Measurements from ENCODE around the gene TMEM132C. TPM values are rescaled to one million over a fixed set of nuclear protein-coding genes. Genes with fewer than 3 reads are reported as not detected.

The TMEM132C gene
- total and polyA plus RNA-seq, 2 experiments from 2014 or later: not detected

DNA sequence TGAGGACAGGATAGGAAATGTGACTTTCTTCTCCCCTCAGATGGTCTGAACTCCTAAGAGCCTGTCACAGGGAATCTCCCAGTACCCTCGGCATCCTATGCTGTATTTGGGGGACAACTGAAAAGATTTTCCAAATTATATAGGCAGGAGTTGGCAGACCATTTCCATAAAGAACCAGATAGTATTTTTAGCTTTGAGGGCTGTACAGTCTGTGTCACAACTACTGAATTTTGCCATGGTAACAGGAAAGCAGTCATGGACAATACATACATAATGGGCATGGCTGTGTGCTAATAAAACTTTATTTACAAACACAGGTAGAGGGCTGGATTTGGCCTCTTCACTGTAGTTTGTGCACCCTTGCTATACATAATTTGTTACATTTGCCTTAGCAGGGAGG lies 30.4 kb upstream of the TMEM132C start:
- Histone ChIP-seq H3F3A (replicated peaks; ENCODE audit: low read depth) (no peaks in the 10 kb centered on the region), H3K27me3 (ENCODE audit: insufficient read depth) (no peaks in the 10 kb centered on the region), H3K27ac (ENCODE audit: low read depth) (no peak overlapping the region), H3K79me2 (replicated peaks; ENCODE audit: insufficient read depth) (no peaks in the 10 kb centered on the region), H3K4me1 (ENCODE audit: insufficient read depth) (no peaks in the 10 kb centered on the region), H2AFZ (no peak overlapping the region), H3K36me3 (ENCODE audit: insufficient read depth) (no peaks in the 10 kb centered on the region), H3K9me2 (ENCODE audit: insufficient read depth) (no peaks in the 10 kb centered on the region), H4K20me1 (replicated peaks; ENCODE audit: insufficient read depth) (no peaks in the 10 kb centered on the region), H3K4me2 (no peak overlapping the region), H3K4me3 (no peak overlapping the region)
- no peak for ATAC-seq
- Mint-ChIP-seq H3K9me3 (peaks cover 96% of the 10 kb centered on the region), H3K27ac (no peak overlapping the region), H3K36me3 (ENCODE audit: low read depth) (peaks cover 46% of the 10 kb centered on the region), H3K27me3 (ENCODE audit: insufficient read depth, low read depth, poor library complexity) (peaks cover 7% of the 10 kb centered on the region), H3K4me3 (no peak overlapping the region), H3K4me1 (no peaks in the 10 kb centered on the region)
- no peak for DNase-seq (ENCODE audit: low spot score)
- TF ChIP-seq POLR2AphosphoS5 (IDR thresholded peaks at IDR 0.05; ENCODE audit: low read depth): no peak

- H3K9me3 Mint-ChIP-seq: peaks cover 95% of the 10 kb centered on the region
- H3K4me1 ChIP-seq (ENCODE audit: insufficient read depth): no peaks in the 10 kb centered on the region
- no peak overlapping the region for H3K27ac ChIP-seq (ENCODE audit: low read depth)
- H3K9me2 ChIP-seq (ENCODE audit: insufficient read depth): no peaks in the 10 kb centered on the region
- no peak overlapping the region for H2AFZ ChIP-seq
- DNase-seq (ENCODE audit: low spot score) (no peak), ATAC-seq (no peak)
- H3K4me2 ChIP-seq: no peak overlapping the region
- no peaks in the 10 kb centered on the region for H3K4me1 Mint-ChIP-seq
- H3K27me3 ChIP-seq (ENCODE audit: insufficient read depth): no peaks in the 10 kb centered on the region
- no peak overlapping the region for H3K4me3 Mint-ChIP-seq
- TF ChIP-seq NANOG (IDR thresholded peaks at IDR 0.05; ENCODE audit: borderline replicate concordance) (no peak), ZNF462 (CRISPR knock-in tag; IDR thresholded peaks at IDR 0.05) (no peak), STAT1 (IDR thresholded peaks at IDR 0.05; ENCODE audit: unreplicated experiment) (no peak), JUNB (IDR thresholded peaks at IDR 0.05; ENCODE audit: unreplicated experiment) (no peak), EZH2phosphoT487 (IDR thresholded peaks at IDR 0.05; ENCODE audit: unreplicated experiment) (no peak), CREB1 (CRISPR knock-in tag; IDR thresholded peaks at IDR 0.05; ENCODE audit: low read depth) (no peak), POLR2AphosphoS5 (IDR thresholded peaks at IDR 0.05; ENCODE audit: low read depth) (no peak), ZNF114 (CRISPR knock-in tag; IDR thresholded peaks at IDR 0.05) (no peak)
- TF ChIP-seq, protein P1, sequence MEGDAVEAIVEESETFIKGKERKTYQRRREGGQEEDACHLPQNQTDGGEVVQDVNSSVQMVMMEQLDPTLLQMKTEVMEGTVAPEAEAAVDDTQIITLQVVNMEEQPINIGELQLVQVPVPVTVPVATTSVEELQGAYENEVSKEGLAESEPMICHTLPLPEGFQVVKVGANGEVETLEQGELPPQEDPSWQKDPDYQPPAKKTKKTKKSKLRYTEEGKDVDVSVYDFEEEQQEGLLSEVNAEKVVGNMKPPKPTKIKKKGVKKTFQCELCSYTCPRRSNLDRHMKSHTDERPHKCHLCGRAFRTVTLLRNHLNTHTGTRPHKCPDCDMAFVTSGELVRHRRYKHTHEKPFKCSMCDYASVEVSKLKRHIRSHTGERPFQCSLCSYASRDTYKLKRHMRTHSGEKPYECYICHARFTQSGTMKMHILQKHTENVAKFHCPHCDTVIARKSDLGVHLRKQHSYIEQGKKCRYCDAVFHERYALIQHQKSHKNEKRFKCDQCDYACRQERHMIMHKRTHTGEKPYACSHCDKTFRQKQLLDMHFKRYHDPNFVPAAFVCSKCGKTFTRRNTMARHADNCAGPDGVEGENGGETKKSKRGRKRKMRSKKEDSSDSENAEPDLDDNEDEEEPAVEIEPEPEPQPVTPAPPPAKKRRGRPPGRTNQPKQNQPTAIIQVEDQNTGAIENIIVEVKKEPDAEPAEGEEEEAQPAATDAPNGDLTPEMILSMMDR (conservative IDR thresholded peaks at IDR 0.05; ENCODE audit: low read depth in 2 of 2): no peak
- TF ChIP-seq, protein P2, sequence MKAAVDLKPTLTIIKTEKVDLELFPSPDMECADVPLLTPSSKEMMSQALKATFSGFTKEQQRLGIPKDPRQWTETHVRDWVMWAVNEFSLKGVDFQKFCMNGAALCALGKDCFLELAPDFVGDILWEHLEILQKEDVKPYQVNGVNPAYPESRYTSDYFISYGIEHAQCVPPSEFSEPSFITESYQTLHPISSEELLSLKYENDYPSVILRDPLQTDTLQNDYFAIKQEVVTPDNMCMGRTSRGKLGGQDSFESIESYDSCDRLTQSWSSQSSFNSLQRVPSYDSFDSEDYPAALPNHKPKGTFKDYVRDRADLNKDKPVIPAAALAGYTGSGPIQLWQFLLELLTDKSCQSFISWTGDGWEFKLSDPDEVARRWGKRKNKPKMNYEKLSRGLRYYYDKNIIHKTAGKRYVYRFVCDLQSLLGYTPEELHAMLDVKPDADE (IDR thresholded peaks at IDR 0.05): no peak
- no peaks in the 10 kb centered on the region for H3K79me2 ChIP-seq (replicated peaks; ENCODE audit: insufficient read depth)
- H3K4me3 ChIP-seq: no peak overlapping the region
- H3K36me3 ChIP-seq (ENCODE audit: insufficient read depth): no peaks in the 10 kb centered on the region
- H4K20me1 ChIP-seq (replicated peaks; ENCODE audit: insufficient read depth): no peaks in the 10 kb centered on the region
- H3K27me3 Mint-ChIP-seq (ENCODE audit: insufficient read depth, low read depth, poor library complexity): no peaks in the 10 kb centered on the region
- no peak overlapping the region for H3K27ac Mint-ChIP-seq
- H3K36me3 Mint-ChIP-seq (ENCODE audit: low read depth): peaks cover 46% of the 10 kb centered on the region
- no peaks in the 10 kb centered on the region for H3F3A ChIP-seq (replicated peaks; ENCODE audit: low read depth)
Measured at GRCh38 chr12:128240745-128241144, 26.2 kb upstream of the TMEM132C start.

Data from GM23338 (cell line).